Neuronal stem cell (in vitro differentiated cells): Measurements from ENCODE around the gene CADM2.

Experiments used
- DNase-seq: peaks from one replicate; pipeline ENCODE4 v3.0.0-alpha.2; 2013; ENCODE audit warnings: low spot score
- H2AFZ ChIP-seq: one replicate; pipeline ENCODE4 v1.6.1; 2013; ENCODE audit warnings: mild to moderate bottlenecking, low read length, inconsistent platforms
- H2AK5ac ChIP-seq: 2 replicates; pipeline ENCODE4 v1.6.1; 2013; ENCODE audit warnings: low read depth, mild to moderate bottlenecking, inconsistent platforms, low read length, moderate library complexity, mixed read lengths
- H2BK120ac ChIP-seq: 2 replicates; pipeline ENCODE4 v1.6.1; 2013; ENCODE audit warnings: low read depth, mild to moderate bottlenecking, inconsistent platforms, low read length, moderate library complexity, mixed read lengths
- H2BK12ac ChIP-seq: one replicate; pipeline ENCODE4 v1.6.1; 2013; ENCODE audit warnings: low read length, inconsistent platforms
- H2BK15ac ChIP-seq: 2 replicates; pipeline ENCODE4 v1.6.1; 2013; ENCODE audit warnings: mild to moderate bottlenecking, low read length, inconsistent platforms, mixed read lengths
- H2BK5ac ChIP-seq: one replicate; pipeline ENCODE4 v1.6.1; 2013; ENCODE audit warnings: inconsistent platforms, mild to moderate bottlenecking, low read length, moderate library complexity
- H3K14ac ChIP-seq: one replicate; pipeline ENCODE4 v1.6.1; 2013; ENCODE audit warnings: low read length, inconsistent platforms
- H3K18ac ChIP-seq: 2 replicates; pipeline ENCODE4 v1.6.1; 2013; ENCODE audit warnings: low read length, inconsistent platforms
- H3K23ac ChIP-seq: 2 replicates; pipeline ENCODE4 v1.6.1; 2013; ENCODE audit warnings: low read depth, mild to moderate bottlenecking, mixed read lengths, low read length, inconsistent platforms; ENCODE audit not compliant: poor library complexity
- H3K27ac ChIP-seq: replicated peaks from 3 replicates; pipeline ENCODE4 v1.5.1; 2013; ENCODE audit warnings: low read length, inconsistent platforms
- H3K27me3 ChIP-seq, 3 experiments: 2 replicates each; pipeline ENCODE4 v1.6.1; 2013; ENCODE audit warnings: low read length in 3 of 3, mild to moderate bottlenecking in 2 of 3, inconsistent platforms in 1 of 3, low read depth in 1 of 3, mixed read lengths in 1 of 3, moderate library complexity in 1 of 3; ENCODE audit not compliant: control insufficient read depth in 3 of 3, insufficient read depth in 3 of 3
- H3K36me3 ChIP-seq, 2 donors: replicated peaks in 1 of 2; 2 replicates each; pipeline ENCODE4 v1.6.1; 2013; ENCODE audit warnings: low read length in 2 of 2; ENCODE audit not compliant: control insufficient read depth in 2 of 2, insufficient read depth in 2 of 2
- H3K4ac ChIP-seq: 2 replicates; pipeline ENCODE4 v1.6.1; 2013; ENCODE audit warnings: inconsistent platforms, mild to moderate bottlenecking, low read length, moderate library complexity
- H3K4me1 ChIP-seq, 2 donors: 1 replicate in 1 of 2; 2 replicates in 1 of 2; pipeline ENCODE4 v1.6.1; 2013; ENCODE audit warnings: low read length in 2 of 2, low read depth in 1 of 2; ENCODE audit not compliant: control insufficient read depth in 2 of 2, insufficient read depth in 1 of 2
- H3K4me2 ChIP-seq: one replicate; pipeline ENCODE4 v1.6.1; 2013; ENCODE audit warnings: mild to moderate bottlenecking, low read length, inconsistent platforms; ENCODE audit not compliant: insufficient read depth, poor library complexity, severe bottlenecking
- H3K4me3 ChIP-seq, 2 donors: 2 replicates each; pipeline ENCODE4 v1.5.1; 2013; ENCODE audit warnings: low read length in 2 of 2, mild to moderate bottlenecking in 2 of 2, inconsistent platforms in 1 of 2, moderate library complexity in 1 of 2
- H3K79me1 ChIP-seq: one replicate; pipeline ENCODE4 v1.6.1; 2013; ENCODE audit warnings: low read depth, mild to moderate bottlenecking, inconsistent platforms, low read length, moderate library complexity
- H3K9ac ChIP-seq: one replicate; pipeline ENCODE4 v1.6.1; 2013; ENCODE audit warnings: mild to moderate bottlenecking, low read depth, low read length, inconsistent platforms; ENCODE audit not compliant: poor library complexity
- H3K9me3 ChIP-seq, 2 donors: replicated peaks in 1 of 2; 2 replicates each; pipeline versions ENCODE3 to v1.6.1; 2013; ENCODE audit warnings: low read length in 2 of 2, mild to moderate bottlenecking in 2 of 2, inconsistent platforms in 1 of 2, low read depth in 1 of 2, mixed read lengths in 1 of 2, moderate library complexity in 1 of 2; ENCODE audit not compliant: control insufficient read depth in 2 of 2, insufficient read depth in 1 of 2
- H4K8ac ChIP-seq: one replicate; pipeline ENCODE4 v1.6.1; 2013; ENCODE audit warnings: low read depth, mild to moderate bottlenecking, inconsistent platforms, low read length, moderate library complexity
- H4K91ac ChIP-seq: one replicate; pipeline ENCODE4 v1.6.1; 2013; ENCODE audit warnings: low read length, low read depth, mild to moderate bottlenecking, inconsistent platforms; ENCODE audit not compliant: poor library complexity
- WGBS, 2 donors: extraction: QIAGEN DNeasy Blood & Tissue Kit; methylation state at CpG; one replicate each; pipeline ENCODE4 v1.1.7; 2013; ENCODE audit warnings: missing lambda C conversion rate in 2 of 2, mixed read lengths in 1 of 2; ENCODE audit not compliant: insufficient read length in 2 of 2, insufficient replicate concordance in 1 of 2; ENCODE audit errors: extremely low coverage in 2 of 2; 5-methylcytosine and 5-hydroxymethylcytosine counted together

The CADM2 gene

GRCh38 chr3:85020828-85021227 lies 62.0 kb downstream of the CADM2 start:
- Histone ChIP-seq H3K18ac (no peak overlapping the region), H3K36me3 (no peaks in the 10 kb centered on the region), H2BK12ac (no peak overlapping the region), H3K14ac (no peak overlapping the region), H3K23ac (no peak overlapping the region), H3K4ac (no peak overlapping the region), H2BK5ac (no peak overlapping the region), H4K8ac (no peak overlapping the region), H2BK120ac (no peak overlapping the region), H4K91ac (no peak overlapping the region), H2BK15ac (no peak overlapping the region), H3K27me3 (no peaks in the 10 kb centered on the region), H3K9ac (no peak overlapping the region), H3K27ac (no peak overlapping the region), H3K9me3 (no peaks in the 10 kb centered on the region), H3K79me1 (no peaks in the 10 kb centered on the region), H3K4me2 (no peak overlapping the region), H2AFZ (no peak overlapping the region), H3K4me1 (no peaks in the 10 kb centered on the region), H3K4me3 (no peak overlapping the region), H2AK5ac (no peak overlapping the region)
- no CpG with 5 or more reads among the region's 5 CpGs for WGBS, 2 donors
- no peak for DNase-seq

GRCh38 chr3:85030052-85030451 lies 71.3 kb downstream of the CADM2 start:
- Histone ChIP-seq H2AFZ (no peak overlapping the region), H3K27ac (no peak overlapping the region), H2BK120ac (no peak overlapping the region), H3K4me2 (no peak overlapping the region), H3K79me1 (no peaks in the 10 kb centered on the region), H3K4ac (no peak overlapping the region), H3K4me1 (no peaks in the 10 kb centered on the region), H2BK12ac (no peak overlapping the region), H3K4me3 (no peak overlapping the region), H3K36me3 (no peaks in the 10 kb centered on the region), H3K9ac (no peak overlapping the region), H2BK15ac (no peak overlapping the region), H3K14ac (no peak overlapping the region), H3K23ac (no peak overlapping the region), H3K9me3 (no peaks in the 10 kb centered on the region), H4K8ac (no peak overlapping the region), H2BK5ac (no peak overlapping the region), H3K27me3 (no peaks in the 10 kb centered on the region), H3K18ac (no peak overlapping the region), H4K91ac (no peak overlapping the region), H2AK5ac (no peak overlapping the region)
- DNase-seq = no peak
- no CpG with 5 or more reads among the region's 7 CpGs for WGBS, 2 donors

DNA sequence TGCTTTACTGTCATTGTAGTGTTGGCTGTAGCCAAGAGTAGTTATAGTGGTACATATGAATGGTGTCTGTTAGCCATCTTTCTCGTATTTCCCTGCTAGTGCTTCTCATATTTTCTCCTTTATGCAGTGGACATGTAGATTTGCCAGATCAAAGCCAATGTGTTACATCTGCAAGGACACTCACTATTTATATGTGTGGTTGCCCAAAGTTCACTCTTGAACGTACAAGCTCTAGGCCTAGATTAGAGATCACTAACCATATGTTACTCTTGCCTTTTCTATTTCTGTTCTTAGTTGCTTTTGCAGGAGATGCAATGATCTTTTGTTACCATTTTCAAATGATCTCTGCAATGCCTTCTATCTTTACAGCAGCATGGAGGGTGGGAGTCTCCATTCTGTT lies 78.4 kb downstream of the CADM2 start:
- no peaks in the 10 kb centered on the region for H3K27me3 ChIP-seq
- H2BK120ac ChIP-seq = no peak overlapping the region
- H2AFZ ChIP-seq = peak overlapping the region; percentile 27
- no peaks in the 10 kb centered on the region for H3K4me1 ChIP-seq
- H2BK5ac ChIP-seq = no peak overlapping the region
- H2AK5ac ChIP-seq = no peak overlapping the region
- H4K8ac ChIP-seq = no peak overlapping the region
- no peaks in the 10 kb centered on the region for H3K79me1 ChIP-seq
- H4K91ac ChIP-seq = no peak overlapping the region
- H3K27ac ChIP-seq = no peak overlapping the region
- H3K9me3 ChIP-seq = no peaks in the 10 kb centered on the region
- H3K4me3 ChIP-seq = no peak overlapping the region
- no CpG with 5 or more reads among the region's 2 CpGs for WGBS, 2 donors
- H3K36me3 ChIP-seq = no peaks in the 10 kb centered on the region
- no peak overlapping the region for H3K4ac ChIP-seq
- no peak overlapping the region for H3K14ac ChIP-seq
- no peak overlapping the region for H2BK12ac ChIP-seq
- H3K23ac ChIP-seq = no peak overlapping the region
- H3K18ac ChIP-seq = no peak overlapping the region
- no peak overlapping the region for H2BK15ac ChIP-seq
- H3K4me2 ChIP-seq = no peak overlapping the region
- no peak for DNase-seq
- H3K9ac ChIP-seq = no peak overlapping the region

GRCh38 chr3:85041001-85041400 lies 82.2 kb downstream of the CADM2 start:
- Histone ChIP-seq H3K9me3 (no peaks in the 10 kb centered on the region), H4K8ac (no peak overlapping the region), H3K79me1 (no peaks in the 10 kb centered on the region), H2BK120ac (no peak overlapping the region), H3K4ac (no peak overlapping the region), H2BK12ac (no peak overlapping the region), H3K18ac (no peak overlapping the region), H3K4me2 (no peak overlapping the region), H3K27ac (no peak overlapping the region), H3K14ac (no peak overlapping the region), H2AFZ (no peak overlapping the region), H2AK5ac (no peak overlapping the region), H3K4me3 (no peak overlapping the region), H3K9ac (no peak overlapping the region), H3K4me1 (no peaks in the 10 kb centered on the region), H3K27me3 (no peaks in the 10 kb centered on the region), H3K36me3 (no peaks in the 10 kb centered on the region), H3K23ac (no peak overlapping the region), H4K91ac (no peak overlapping the region), H2BK15ac (no peak overlapping the region), H2BK5ac (no peak overlapping the region)
- 100% methylated on average over 1 of the region's 4 CpGs; no CpG with 5 or more reads in 1 of the 2 donors for WGBS, 2 donors
- DNase-seq = no peak
